ENCODE results near the gene TSGA10IP.

TSGA10IP gene

GRCh38 chr11:65997286-65997685, 52.0 kb downstream of the TSGA10IP start:
- DNase-seq (ENCODE audit: low read depth, low spot score): no peak
- H3K27ac ChIP-seq: no peak overlapping the region

DNA sequence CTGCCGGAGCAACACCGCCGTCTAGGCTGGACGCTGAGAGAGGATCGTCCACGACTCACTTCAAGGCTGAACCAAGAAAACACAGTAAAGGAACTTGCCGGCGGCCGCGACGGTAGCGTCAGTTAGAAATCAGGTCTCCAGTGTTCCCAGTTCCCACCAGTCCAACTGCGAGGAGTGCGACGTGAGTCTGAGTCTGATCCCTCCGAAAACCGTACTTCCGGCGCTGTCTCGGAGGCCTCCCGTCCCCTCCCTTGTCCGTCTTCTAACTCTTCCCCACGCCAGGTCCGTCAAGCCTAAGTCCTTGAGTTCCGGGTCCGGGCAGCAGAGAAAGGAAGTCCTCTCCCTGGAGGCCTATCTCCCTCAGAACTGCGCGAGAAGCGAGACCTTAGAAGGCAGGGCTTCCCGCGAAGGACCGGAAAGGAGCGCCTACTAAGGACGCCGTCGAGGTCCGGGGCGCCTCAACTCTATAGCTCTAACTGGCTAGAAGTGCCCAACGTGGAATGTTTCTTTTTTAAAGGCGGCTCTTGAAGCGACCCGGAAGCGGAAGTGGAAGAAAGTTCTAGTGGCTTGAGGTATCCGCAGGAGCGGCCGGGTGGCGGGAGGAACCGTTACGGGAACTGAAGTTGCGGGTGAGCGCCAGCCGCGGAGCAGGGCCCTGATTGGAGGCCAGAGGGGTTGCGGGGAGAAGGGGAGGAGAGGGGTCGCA, 56.8 kb downstream of the TSGA10IP start, which contains the start of the genes BANF1 and EIF1AD:
Gene BANF1 (plus strand): TSS at position 562 of the 706 bp plus-strand sequence. CDS start 748 bp downstream, outside the sequence.
Gene EIF1AD (minus strand): TSS at position 216 of the 706 bp plus-strand sequence. CDS start 1,768 bp downstream, outside the sequence.
- peak within 1 kb of the TSS; percentile 96 for H3K27ac ChIP-seq
- peak; percentile 84 for DNase-seq (ENCODE audit: low read depth, low spot score)

GRCh38 chr11:66002648-66003225, 57.5 kb downstream of the TSGA10IP start:
- DNase-seq (ENCODE audit: low read depth, low spot score): no peak
- peak overlapping the region; percentile 96 for H3K27ac ChIP-seq

DNA sequence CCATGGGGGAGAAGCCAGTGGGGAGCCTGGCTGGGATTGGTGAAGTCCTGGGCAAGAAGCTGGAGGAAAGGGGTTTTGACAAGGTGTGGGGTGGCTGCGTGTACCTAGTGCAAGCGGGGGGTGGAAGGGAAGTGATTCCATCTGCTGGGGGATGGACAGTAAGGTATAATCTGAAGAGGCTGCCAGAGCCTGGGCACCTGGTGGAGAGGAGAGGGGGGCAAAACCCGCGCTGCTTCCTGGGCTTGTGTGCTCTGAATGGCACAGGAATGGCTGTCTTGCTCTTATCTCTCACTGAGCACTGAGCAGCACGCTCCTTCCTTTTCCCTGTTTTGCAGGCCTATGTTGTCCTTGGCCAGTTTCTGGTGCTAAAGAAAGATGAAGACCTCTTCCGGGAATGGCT, 58.0 kb downstream of the TSGA10IP start:
- no peak for DNase-seq (ENCODE audit: low read depth, low spot score)
- H3K27ac ChIP-seq: peak overlapping the region; percentile 96

DNA sequence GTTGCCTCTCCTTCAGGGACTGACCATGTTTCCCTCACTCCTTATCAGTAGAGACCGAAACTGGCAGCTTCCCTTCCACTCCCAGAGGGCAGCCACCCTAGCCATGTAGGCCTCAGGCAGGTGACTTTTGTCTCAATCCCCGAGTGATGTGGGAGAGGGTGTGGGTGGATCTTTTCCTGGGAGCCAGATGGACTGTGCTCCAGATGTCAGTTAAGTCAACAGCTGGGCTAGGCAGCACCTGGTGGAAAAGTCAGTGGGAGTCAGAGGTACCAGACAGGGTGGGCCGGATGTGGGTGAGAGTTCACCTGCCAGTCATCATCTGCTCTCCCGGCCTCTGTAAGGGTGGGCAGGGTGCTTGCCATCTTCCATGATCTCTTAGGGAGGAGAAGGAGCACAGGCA, 58.9 kb downstream of the TSGA10IP start:
- DNase-seq (ENCODE audit: low read depth, low spot score): no peak
- H3K27ac ChIP-seq: no peak overlapping the region

DNA sequence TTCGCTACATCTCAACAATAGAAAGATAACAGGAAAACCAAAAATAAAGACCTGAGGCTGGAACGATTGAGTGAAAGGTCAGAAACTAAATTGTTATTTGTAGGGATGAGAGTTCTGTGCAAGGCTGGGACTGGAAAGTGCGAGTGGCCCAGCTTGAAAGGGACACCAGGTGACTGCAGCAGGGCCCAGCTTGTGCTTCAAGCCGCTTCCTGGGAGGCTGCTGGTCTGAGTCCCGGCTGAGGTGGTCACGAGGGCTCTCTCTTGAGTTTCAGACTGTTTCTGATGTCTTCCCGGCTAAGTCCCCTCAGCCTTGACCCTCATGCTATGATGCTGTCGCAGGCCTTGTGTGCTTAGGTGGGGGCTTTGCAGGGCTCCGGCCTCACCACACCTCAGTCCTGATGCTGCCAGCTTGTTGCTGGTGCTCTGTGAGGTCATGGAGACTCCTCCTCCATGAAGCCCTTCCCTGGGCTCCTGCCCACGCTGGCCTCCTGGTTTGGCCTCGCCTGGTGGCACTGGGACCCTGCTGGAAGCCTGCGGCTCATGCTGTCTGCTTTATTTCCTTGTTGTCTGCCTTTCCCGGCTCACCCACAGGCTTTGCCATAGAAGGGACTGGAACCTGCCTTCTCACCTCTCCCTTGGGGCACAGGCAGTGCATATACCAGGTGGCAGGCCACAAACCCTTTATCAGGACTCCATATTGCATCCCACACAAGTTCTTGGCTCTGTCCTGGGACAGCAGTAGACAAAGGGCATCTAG, 61.0 kb downstream of the TSGA10IP start:
- no peak for DNase-seq (ENCODE audit: low read depth, low spot score)
- no peak overlapping the region for H3K27ac ChIP-seq

DNA sequence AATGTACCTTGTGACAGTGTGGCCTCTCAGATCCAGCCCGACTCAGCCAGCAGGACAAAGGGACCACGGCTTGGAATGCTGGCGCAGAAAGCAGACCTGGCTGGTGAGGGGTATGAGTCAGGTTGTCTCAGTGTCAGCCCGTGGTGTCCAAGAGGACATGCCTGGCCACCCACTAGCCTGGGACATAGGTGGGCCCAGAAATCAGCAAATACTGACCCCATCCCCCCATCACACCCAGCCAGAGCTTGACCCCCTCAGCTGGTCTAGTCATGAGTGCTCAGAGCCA, 61.6 kb downstream of the TSGA10IP start:
- DNase-seq (ENCODE audit: low read depth, low spot score): no peak
- H3K27ac ChIP-seq: no peak overlapping the region

- DNase-seq (ENCODE audit: low read depth, low spot score): no peak
- H3K27ac ChIP-seq: no peak overlapping the region
Measured at GRCh38 chr11:66007201-66007634, 61.9 kb downstream of the TSGA10IP start.

DNA sequence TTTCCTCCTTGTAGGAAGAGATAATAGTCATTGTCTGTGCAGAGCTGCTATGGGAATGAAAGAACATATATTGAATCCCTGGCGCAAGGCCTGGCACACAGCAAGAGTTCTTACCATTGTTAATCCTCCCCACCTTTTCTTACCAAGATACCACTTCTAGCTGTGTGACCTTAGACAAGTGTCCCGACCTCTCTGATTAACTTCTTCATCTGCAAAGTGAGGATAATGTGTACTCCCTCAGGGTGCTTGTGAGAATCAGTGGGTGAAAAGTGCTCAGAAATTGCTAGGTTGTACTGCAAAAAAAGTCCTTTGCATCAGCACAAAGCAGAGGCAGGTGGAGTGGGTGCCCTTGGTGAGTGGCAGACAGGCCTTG, 62.8 kb downstream of the TSGA10IP start:
- DNase-seq (ENCODE audit: low read depth, low spot score): no peak

GRCh38 chr11:66008468-66009101, 63.3 kb downstream of the TSGA10IP start:
- no peak for DNase-seq (ENCODE audit: low read depth, low spot score)
- H3K27ac ChIP-seq: peak overlapping the region; percentile 55

More for the DNA sequence above, 62.8 kb downstream of the TSGA10IP start:
- H3K27ac ChIP-seq: peak overlapping the region; percentile 55
